K562 (cell line): ENCODE measurements around the gene RPL22. TPM values are rescaled to one million over a fixed set of nuclear protein-coding genes. Genes with fewer than 3 reads are reported as not detected.

Experiments
- BMI1 ChIP-seq: fragments of 150-350 bp; IDR thresholded peaks from 2 replicates; pipeline ENCODE4 v1.6.1; 2014; ENCODE audit warnings: low read length
- CCNT2 ChIP-seq: IDR thresholded peaks from 2 replicates; pipeline ENCODE4 v1.6.1; 2011; ENCODE audit warnings: borderline replicate concordance, low read depth, mild to moderate bottlenecking, moderate library complexity, mixed read lengths, low read length; ENCODE audit not compliant: insufficient read length; ENCODE audit errors: extremely low read depth
- ETV5 ChIP-seq: sonication (generic); formaldehyde crosslinking; IDR thresholded peaks from 2 replicates; pipeline ENCODE4 v1.4.0; 2020; ENCODE audit warnings: low read depth, mild to moderate bottlenecking, missing genetic modification reagents
- NCOA1 ChIP-seq: fragments of 450-650 bp; IDR thresholded peaks from 2 replicates; pipeline ENCODE4 v1.6.1; 2016; ENCODE audit warnings: low read depth
- RAD21 ChIP-seq, 2 experiments: fragments of 250-450 bp in 1 of 2; fragments of 450-650 bp in 1 of 2; sonication (Bioruptor Pico) in 1 of 2; formaldehyde crosslinking in 1 of 2; IDR thresholded peaks in 1 of 2; conservative IDR thresholded peaks in 1 of 2; 2 replicates each; pipeline versions ENCODE4 v1.4.0 to v1.8.0; 2020 to 2022; ENCODE audit warnings: mild to moderate bottlenecking in 2 of 2, moderate library complexity in 1 of 2
- REST ChIP-seq, 2 experiments: fragments of 450-650 bp; formaldehyde crosslinking in 1 of 2; IDR thresholded peaks; 2 replicates each; pipeline versions ENCODE4 v1.4.0 to v1.6.1; 2014 to 2020; ENCODE audit warnings: mild to moderate bottlenecking in 2 of 2, borderline replicate concordance in 1 of 2, low read depth in 1 of 2
- SMC3 ChIP-seq: conservative IDR thresholded peaks from 2 replicates; pipeline ENCODE4 v1.6.1; 2011; ENCODE audit warnings: low read depth, low read length, improper control_type of control experiment; ENCODE audit not compliant: insufficient read depth
- ZNF311 ChIP-seq: fragments of 250-450 bp; sonication (Bioruptor Pico); IDR thresholded peaks from 2 replicates; pipeline ENCODE4 v1.4.0; 2020; ENCODE audit warnings: mild to moderate bottlenecking, moderate library complexity
- ZNF324 ChIP-seq: fragments of 250-450 bp; sonication (Bioruptor Pico); IDR thresholded peaks from 2 replicates; pipeline ENCODE4 v1.4.0; 2020; ENCODE audit warnings: mild to moderate bottlenecking
- polyA plus RNA-seq, 8 experiments: library from polyadenylated mRNA; depleted of rRNA in 4 of 8; stranded (reverse) in 5 of 8; unstranded in 3 of 8; fragments of >200 nt; fragmentation: Nextera tagmentation in 2 of 8; fragmentation: Illumina TruSeq in 1 of 8; extraction: Ambion mirVana in 2 of 8; extraction: Trizol in 1 of 8; gene quantifications; 2 replicates each; pipeline versions ENCODE4 v1.2.1 to v1.2.3, GENCODE V29; 2011 to 2014; ENCODE audit warnings: inconsistent platforms in 1 of 8, missing spikeins in 1 of 8
- total RNA-seq, 7 experiments: library from RNA; depleted of rRNA in 6 of 7; stranded (reverse); fragments of >200 nt in 6 of 7; fragmentation: Illumina TruSeq in 2 of 7; extraction: Trizol in 2 of 7; gene quantifications; 2 replicates each; pipeline versions ENCODE4 v1.2.1 to v1.2.3, GENCODE V29; 2011 to 2021; ENCODE audit warnings: low replicate concordance in 1 of 7
- TF ChIP-seq, protein P1 (sequence below), 2 experiments: fragments of 150-350 bp in 1 of 2; IDR thresholded peaks; 2 replicates each; pipeline ENCODE4 v1.6.1; 2012 to 2016; ENCODE audit warnings: low read depth in 2 of 2, low read length in 2 of 2, mild to moderate bottlenecking in 1 of 2, moderate library complexity in 1 of 2
- TF ChIP-seq, protein P2 (sequence below), 3 experiments: IDR thresholded peaks in 2 of 3; conservative IDR thresholded peaks in 1 of 3; 2 replicates each; pipeline ENCODE4 v1.5.1; 2011 to 2012; ENCODE audit warnings: low read length in 3 of 3, mild to moderate bottlenecking in 3 of 3, control low read depth in 2 of 3, improper control_type of control experiment in 1 of 3, inconsistent platforms in 1 of 3, low read depth in 1 of 3, mixed read lengths in 1 of 3, moderate library complexity in 1 of 3; ENCODE audit not compliant: insufficient read depth in 2 of 3

Gene RPL22
- total and polyA plus RNA-seq, 9 of the 15 experiments (the other 6 are each of a cell fraction or from before 2014, with no cell fraction given) = 467 to 1,165 (median 607) TPM

DNA sequence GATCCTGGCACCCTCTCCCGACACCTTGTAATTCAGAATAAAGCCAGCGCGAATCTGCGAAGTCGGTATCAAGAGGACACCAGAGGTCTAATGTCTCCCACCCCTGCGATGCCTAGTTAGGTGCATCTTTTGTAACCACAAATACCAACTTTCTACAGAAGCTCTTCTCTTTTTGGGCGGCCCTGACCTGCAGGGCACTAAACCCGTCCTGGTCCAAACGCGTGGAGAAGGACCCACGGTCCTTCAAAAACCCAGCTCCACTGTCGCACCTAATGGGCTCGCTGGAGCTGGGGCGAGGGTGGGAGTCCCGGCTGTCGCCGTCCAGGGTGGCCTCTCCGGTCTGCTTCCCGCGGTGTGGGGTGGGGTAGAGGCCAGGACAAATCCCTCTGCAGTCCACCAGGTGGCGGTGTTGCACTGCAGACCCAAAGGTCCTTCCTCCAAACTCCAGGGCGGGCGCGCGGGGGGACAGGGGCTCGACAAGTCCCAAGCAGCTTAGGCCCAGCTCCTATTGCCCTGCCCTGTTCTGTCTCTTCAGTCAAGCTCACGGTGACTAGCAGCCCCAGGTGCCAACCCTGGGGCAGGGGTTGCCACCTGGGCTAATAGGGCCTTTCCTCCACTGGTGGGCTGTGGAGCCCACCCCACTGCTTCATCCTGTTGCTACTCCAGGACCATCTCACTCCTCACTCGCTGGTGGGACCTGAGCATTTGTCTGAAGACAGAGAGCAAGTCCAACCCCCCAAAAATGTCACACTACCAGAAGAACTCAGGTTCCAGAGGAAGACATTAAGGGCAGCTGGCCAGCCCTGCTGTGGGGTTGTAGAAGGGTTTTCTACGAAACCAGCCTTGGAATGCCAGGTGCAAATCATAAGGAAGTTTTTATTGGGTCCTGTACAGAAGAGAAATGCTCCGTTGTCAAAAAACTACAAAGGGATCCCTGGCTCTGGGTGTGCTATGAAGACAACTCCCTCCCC is 47.4 kb upstream of the RPL22 start (continued):
- peak; percentile 94 for TF ChIP-seq REST (IDR thresholded peaks at IDR 0.05; ENCODE audit: borderline replicate concordance)
- peak; percentile 89 for TF ChIP-seq REST (CRISPR knock-in tag; IDR thresholded peaks at IDR 0.05; ENCODE audit: low read depth)
- no peak for TF ChIP-seq BMI1
- no peak for TF ChIP-seq CCNT2
- TF ChIP-seq, protein P1, sequence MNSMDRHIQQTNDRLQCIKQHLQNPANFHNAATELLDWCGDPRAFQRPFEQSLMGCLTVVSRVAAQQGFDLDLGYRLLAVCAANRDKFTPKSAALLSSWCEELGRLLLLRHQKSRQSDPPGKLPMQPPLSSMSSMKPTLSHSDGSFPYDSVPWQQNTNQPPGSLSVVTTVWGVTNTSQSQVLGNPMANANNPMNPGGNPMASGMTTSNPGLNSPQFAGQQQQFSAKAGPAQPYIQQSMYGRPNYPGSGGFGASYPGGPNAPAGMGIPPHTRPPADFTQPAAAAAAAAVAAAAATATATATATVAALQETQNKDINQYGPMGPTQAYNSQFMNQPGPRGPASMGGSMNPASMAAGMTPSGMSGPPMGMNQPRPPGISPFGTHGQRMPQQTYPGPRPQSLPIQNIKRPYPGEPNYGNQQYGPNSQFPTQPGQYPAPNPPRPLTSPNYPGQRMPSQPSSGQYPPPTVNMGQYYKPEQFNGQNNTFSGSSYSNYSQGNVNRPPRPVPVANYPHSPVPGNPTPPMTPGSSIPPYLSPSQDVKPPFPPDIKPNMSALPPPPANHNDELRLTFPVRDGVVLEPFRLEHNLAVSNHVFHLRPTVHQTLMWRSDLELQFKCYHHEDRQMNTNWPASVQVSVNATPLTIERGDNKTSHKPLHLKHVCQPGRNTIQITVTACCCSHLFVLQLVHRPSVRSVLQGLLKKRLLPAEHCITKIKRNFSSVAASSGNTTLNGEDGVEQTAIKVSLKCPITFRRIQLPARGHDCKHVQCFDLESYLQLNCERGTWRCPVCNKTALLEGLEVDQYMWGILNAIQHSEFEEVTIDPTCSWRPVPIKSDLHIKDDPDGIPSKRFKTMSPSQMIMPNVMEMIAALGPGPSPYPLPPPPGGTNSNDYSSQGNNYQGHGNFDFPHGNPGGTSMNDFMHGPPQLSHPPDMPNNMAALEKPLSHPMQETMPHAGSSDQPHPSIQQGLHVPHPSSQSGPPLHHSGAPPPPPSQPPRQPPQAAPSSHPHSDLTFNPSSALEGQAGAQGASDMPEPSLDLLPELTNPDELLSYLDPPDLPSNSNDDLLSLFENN (IDR thresholded peaks at IDR 0.05; ENCODE audit: low read depth in 2 of 2, low read length in 2 of 2) = peak in 1 of 2 experiments; percentile 51; a peak in 1 of 4 replicates
- peak; percentile 65; the same call in 1 of the 2 replicates for TF ChIP-seq ETV5 (CRISPR knock-in tag)
- TF ChIP-seq ZNF311 = no peak
- peak; percentile 99 for TF ChIP-seq SMC3
- TF ChIP-seq ZNF324 (CRISPR knock-in tag) = no peak
- TF ChIP-seq, protein P2, sequence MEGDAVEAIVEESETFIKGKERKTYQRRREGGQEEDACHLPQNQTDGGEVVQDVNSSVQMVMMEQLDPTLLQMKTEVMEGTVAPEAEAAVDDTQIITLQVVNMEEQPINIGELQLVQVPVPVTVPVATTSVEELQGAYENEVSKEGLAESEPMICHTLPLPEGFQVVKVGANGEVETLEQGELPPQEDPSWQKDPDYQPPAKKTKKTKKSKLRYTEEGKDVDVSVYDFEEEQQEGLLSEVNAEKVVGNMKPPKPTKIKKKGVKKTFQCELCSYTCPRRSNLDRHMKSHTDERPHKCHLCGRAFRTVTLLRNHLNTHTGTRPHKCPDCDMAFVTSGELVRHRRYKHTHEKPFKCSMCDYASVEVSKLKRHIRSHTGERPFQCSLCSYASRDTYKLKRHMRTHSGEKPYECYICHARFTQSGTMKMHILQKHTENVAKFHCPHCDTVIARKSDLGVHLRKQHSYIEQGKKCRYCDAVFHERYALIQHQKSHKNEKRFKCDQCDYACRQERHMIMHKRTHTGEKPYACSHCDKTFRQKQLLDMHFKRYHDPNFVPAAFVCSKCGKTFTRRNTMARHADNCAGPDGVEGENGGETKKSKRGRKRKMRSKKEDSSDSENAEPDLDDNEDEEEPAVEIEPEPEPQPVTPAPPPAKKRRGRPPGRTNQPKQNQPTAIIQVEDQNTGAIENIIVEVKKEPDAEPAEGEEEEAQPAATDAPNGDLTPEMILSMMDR (IDR thresholded peaks at IDR 0.05 in 2 of 3, conservative IDR thresholded peaks at IDR 0.05 in 1 of 3; ENCODE audit: insufficient read depth in 2 of 3, low read depth in 1 of 3, low read length in 3 of 3) = peak; percentile 93 to 97 (median 97)
- peak; percentile 96 to 99 for TF ChIP-seq RAD21 (CRISPR knock-in tag; conservative IDR thresholded peaks at IDR 0.05 in 1 of 2, IDR thresholded peaks at IDR 0.05 in 1 of 2)
- TF ChIP-seq NCOA1 = no peak
